Smooth muscle cell (in vitro differentiated cells): ENCODE measurements around the gene AGXT. TPM values are rescaled to one million over a fixed set of nuclear protein-coding genes. Genes with fewer than 3 reads are reported as not detected.

Experiments used
- DNase-seq: peaks from one replicate; lab custom pipeline; 2025; ENCODE audit not compliant: unreplicated experiment; lab: John Stamatoyannopoulos, UW
- H2AFZ ChIP-seq: fragments of 200-600 bp; sonication (generic); 2 replicates; pipeline ENCODE4 v1.6.0; 2016; ENCODE audit warnings: antibody characterized with exemption, low read depth, mild to moderate bottlenecking
- H3F3A ChIP-seq: fragments of 200-600 bp; sonication (generic); 2 replicates; pipeline ENCODE4 v1.6.0; 2017; ENCODE audit warnings: antibody characterized with exemption, low read depth
- H3K27ac ChIP-seq: fragments of 200-600 bp; sonication (generic); 2 replicates; pipeline ENCODE4 v1.5.1; 2016; ENCODE audit warnings: low read depth, mild to moderate bottlenecking
- H3K27me3 ChIP-seq: fragments of 200-600 bp; sonication (generic); 2 replicates; pipeline ENCODE4 v1.6.1; 2016; ENCODE audit warnings: low read depth, mild to moderate bottlenecking
- H3K36me3 ChIP-seq: fragments of 200-600 bp; sonication (generic); 2 replicates; pipeline ENCODE4 v1.5.1; 2016; ENCODE audit warnings: low read depth
- H3K4me1 ChIP-seq: fragments of 200-600 bp; sonication (generic); 2 replicates; pipeline ENCODE4 v1.5.1; 2016; ENCODE audit warnings: low read depth
- H3K4me2 ChIP-seq: fragments of 200-600 bp; sonication (generic); 2 replicates; pipeline ENCODE4 v1.6.0; 2016; ENCODE audit warnings: mild to moderate bottlenecking
- H3K4me3 ChIP-seq: fragments of 200-600 bp; sonication (generic); 2 replicates; pipeline ENCODE4 v1.5.1; 2016; ENCODE audit warnings: mild to moderate bottlenecking
- H3K79me2 ChIP-seq: fragments of 200-600 bp; sonication (generic); 2 replicates; pipeline ENCODE4 v1.6.0; 2016; ENCODE audit warnings: low read depth, mild to moderate bottlenecking
- H3K9ac ChIP-seq: fragments of 200-600 bp; sonication (generic); 2 replicates; pipeline ENCODE4 v1.6.0; 2016; ENCODE audit warnings: low read depth
- H3K9me3 ChIP-seq: fragments of 200-600 bp; sonication (generic); replicated peaks from 2 replicates; pipeline ENCODE4 v1.5.1; 2016; ENCODE audit warnings: low read depth
- H4K20me1 ChIP-seq: fragments of 200-600 bp; sonication (generic); 2 replicates; pipeline ENCODE4 v1.6.0; 2016; ENCODE audit warnings: low read depth
- CTCF ChIP-seq: fragments of 200-600 bp; sonication (generic); IDR thresholded peaks from 2 replicates; pipeline ENCODE4 v1.5.1; 2017; ENCODE audit warnings: borderline replicate concordance, mild to moderate bottlenecking, antibody characterized with exemption; ENCODE audit not compliant: insufficient read depth, poor library complexity, severe bottlenecking
- WGBS: methylation state at CpG from one replicate; pipeline ENCODE4 v1.1.7; 2016; ENCODE audit warnings: low lambda C conversion rate; 5-methylcytosine and 5-hydroxymethylcytosine counted together
- polyA plus RNA-seq: library from polyadenylated mRNA; unstranded; fragments of >200 nt; fragmentation: Nextera tagmentation; extraction: Ambion mirVana; gene quantifications from 2 replicates; pipeline ENCODE4 v1.2.1, GENCODE V29; 2016
- total RNA-seq: library from RNA; depleted of rRNA; stranded (reverse); fragments of >200 nt; gene quantifications from 2 replicates; pipeline ENCODE4 v1.2.3, GENCODE V29; 2014

The AGXT gene
- total and polyA plus RNA-seq, 2 experiments from 2014 or later, result not detected

- Histone ChIP-seq H3F3A (no peaks in the 10 kb centered on the region), H3K27ac (no peak overlapping the region), H3K4me3 (no peak overlapping the region), H3K79me2 (no peaks in the 10 kb centered on the region), H3K36me3 (no peaks in the 10 kb centered on the region), H3K9ac (no peak overlapping the region), H4K20me1 (no peaks in the 10 kb centered on the region), H3K9me3 (no peaks in the 10 kb centered on the region), H3K27me3 (no peaks in the 10 kb centered on the region), H3K4me1 (no peaks in the 10 kb centered on the region), H2AFZ (no peak overlapping the region), H3K4me2 (no peak overlapping the region)
- no peak for TF ChIP-seq CTCF
- no peak for DNase-seq
- WGBS, result 90% methylated on average over 15 of the region's 15 CpGs
Measured at GRCh38 chr2:240852671-240853314, 15.8 kb upstream of the AGXT start.

- Histone ChIP-seq H3K27me3 (no peaks in the 10 kb centered on the region), H3F3A (no peaks in the 10 kb centered on the region), H3K4me1 (no peaks in the 10 kb centered on the region), H4K20me1 (no peaks in the 10 kb centered on the region), H3K4me2 (no peak overlapping the region), H3K27ac (no peak overlapping the region), H3K36me3 (no peaks in the 10 kb centered on the region), H3K79me2 (no peaks in the 10 kb centered on the region), H2AFZ (no peak overlapping the region), H3K9ac (no peak overlapping the region), H3K4me3 (no peak overlapping the region), H3K9me3 (no peaks in the 10 kb centered on the region)
- 95% methylated on average over 8 of the region's 8 CpGs for WGBS
- no peak for DNase-seq
- no peak for TF ChIP-seq CTCF
Measured at GRCh38 chr2:240855670-240856069, 13.0 kb upstream of the AGXT start.

- 77% methylated on average over 21 of the region's 21 CpGs for whole genome bisulfite sequencing
- H3K4me1 ChIP-seq, result no peaks in the 10 kb centered on the region
- DNase-seq, result no peak
Measured at GRCh38 chr2:240856151-240856980, 12.3 kb upstream of the AGXT start.

More at GRCh38 chr2:240856151-240856980, 12.3 kb upstream of the AGXT start:
- Histone ChIP-seq H3K36me3 (no peaks in the 10 kb centered on the region), H3K79me2 (no peaks in the 10 kb centered on the region), H3K9me3 (no peaks in the 10 kb centered on the region), H2AFZ (no peak overlapping the region), H3F3A (no peaks in the 10 kb centered on the region), H3K27ac (no peak overlapping the region), H3K4me2 (no peak overlapping the region), H4K20me1 (no peaks in the 10 kb centered on the region), H3K4me3 (no peak overlapping the region), H3K9ac (no peak overlapping the region), H3K27me3 (no peaks in the 10 kb centered on the region)
- TF ChIP-seq CTCF, result no peak
